ENCODE data around the gene ALG14. TPM values are rescaled to one million over a fixed set of nuclear protein-coding genes. Genes with fewer than 3 reads are reported as not detected.

Gene ALG14
- total and polyA plus RNA-seq, 2 donors from 2014 or later: 8.6 to 11.3 TPM

- peak overlapping the region in 1 of 2 donors; percentile 71 for H3K27ac ChIP-seq (ENCODE audit: low read depth in 2 of 2, low read length in 2 of 2)
- DNase-seq (no peak), FAIRE-seq (no peak)
- no peak overlapping the region for H3K4me3 ChIP-seq (ENCODE audit: low read length in 3 of 3)
- TF ChIP-seq CTCF (IDR thresholded peaks at IDR 0.05; ENCODE audit: borderline replicate concordance, extremely low read depth, insufficient read depth): no peak
- no peaks in the 10 kb centered on the region for H3K36me3 ChIP-seq (ENCODE audit: control insufficient read depth in 2 of 3, insufficient read depth in 3 of 3, low read length in 3 of 3)
- intact Hi-C loops (cut with DNase I): no loop called here
- H3K9me3 ChIP-seq (ENCODE audit: control insufficient read depth in 2 of 3, insufficient read depth in 1 of 3, low read length in 3 of 3): no peaks in the 10 kb centered on the region
- peaks cover 3 to 38% (median 17%) of the 10 kb centered on the region in 3 donors for H3K4me1 ChIP-seq (ENCODE audit: control insufficient read depth in 2 of 3, insufficient read depth in 2 of 3, low read depth in 1 of 3, low read length in 3 of 3)
- H3K27me3 ChIP-seq (ENCODE audit: control insufficient read depth, insufficient read depth, low read length): no peaks in the 10 kb centered on the region
- H3K9ac ChIP-seq (ENCODE audit: low read length in 3 of 3): no peak overlapping the region
Observed at GRCh38 chr1:94935476-94935875, 137.3 kb downstream of the ALG14 start.

DNA sequence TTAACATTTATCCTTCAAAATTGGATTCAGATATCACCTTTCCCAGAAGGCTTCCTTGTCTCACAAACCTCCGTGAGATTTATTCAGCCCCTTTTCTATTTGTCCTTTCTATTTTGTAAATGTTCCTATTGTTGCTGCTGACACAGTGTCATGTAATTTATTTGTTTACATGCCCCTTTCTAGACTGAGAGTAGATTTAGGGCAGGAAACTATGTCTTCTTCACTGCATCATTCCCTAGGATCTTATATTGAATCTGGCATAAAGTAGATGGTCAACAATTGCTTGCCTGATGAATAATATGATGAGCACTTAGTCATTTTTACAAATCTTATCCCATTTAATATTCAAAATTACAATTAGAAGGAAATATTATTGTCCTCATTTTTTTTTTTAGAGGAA is 137.7 kb downstream of the ALG14 start:
- intact Hi-C loops (cut with DNase I): no loop called here
- no peak for DNase-seq
- Histone ChIP-seq H3K27me3 (ENCODE audit: control insufficient read depth, insufficient read depth, low read length) (no peaks in the 10 kb centered on the region), H3K9ac (ENCODE audit: low read length in 3 of 3) (no peak overlapping the region), H3K36me3 (ENCODE audit: control insufficient read depth in 2 of 3, insufficient read depth in 3 of 3, low read length in 3 of 3) (no peaks in the 10 kb centered on the region), H3K27ac (ENCODE audit: low read depth in 2 of 2, low read length in 2 of 2) (peak overlapping the region in 1 of 2 donors; percentile 9), H3K9me3 (ENCODE audit: control insufficient read depth in 2 of 3, insufficient read depth in 1 of 3, low read length in 3 of 3) (no peaks in the 10 kb centered on the region), H3K4me3 (ENCODE audit: low read length in 3 of 3) (no peak overlapping the region), H3K4me1 (ENCODE audit: control insufficient read depth in 2 of 3, insufficient read depth in 2 of 3, low read depth in 1 of 3, low read length in 3 of 3) (peaks cover 3 to 38% (median 17%) of the 10 kb centered on the region in 3 donors)
- no peak for TF ChIP-seq CTCF (IDR thresholded peaks at IDR 0.05; ENCODE audit: borderline replicate concordance, extremely low read depth, insufficient read depth)
- FAIRE-seq: no peak

- H3K36me3 ChIP-seq (ENCODE audit: control insufficient read depth in 2 of 3, insufficient read depth in 3 of 3, low read length in 3 of 3): no peaks in the 10 kb centered on the region
- intact Hi-C loops (cut with DNase I): no loop called here
- H3K27ac ChIP-seq (ENCODE audit: low read depth in 2 of 2, low read length in 2 of 2): peak overlapping the region in 1 of 2 donors; percentile 9
- FAIRE-seq: no peak
- no peak overlapping the region for H3K4me3 ChIP-seq (ENCODE audit: low read length in 3 of 3)
- H3K9me3 ChIP-seq (ENCODE audit: control insufficient read depth in 2 of 3, insufficient read depth in 1 of 3, low read length in 3 of 3): no peaks in the 10 kb centered on the region
- H3K27me3 ChIP-seq (ENCODE audit: control insufficient read depth, insufficient read depth, low read length): no peaks in the 10 kb centered on the region
- H3K9ac ChIP-seq (ENCODE audit: low read length in 3 of 3): no peak overlapping the region
- no peak for TF ChIP-seq CTCF (IDR thresholded peaks at IDR 0.05; ENCODE audit: borderline replicate concordance, extremely low read depth, insufficient read depth)
- peaks cover 3 to 43% (median 17%) of the 10 kb centered on the region in 3 donors for H3K4me1 ChIP-seq (ENCODE audit: control insufficient read depth in 2 of 3, insufficient read depth in 2 of 3, low read depth in 1 of 3, low read length in 3 of 3)
- DNase-seq: no peak
Observed at GRCh38 chr1:94934551-94934950, 138.2 kb downstream of the ALG14 start.

- intact Hi-C loops (cut with DNase I): no loop called here
- Histone ChIP-seq H3K36me3 (ENCODE audit: control insufficient read depth in 2 of 3, insufficient read depth in 3 of 3, low read length in 3 of 3) (no peaks in the 10 kb centered on the region), H3K27me3 (ENCODE audit: control insufficient read depth, insufficient read depth, low read length) (no peaks in the 10 kb centered on the region), H3K9ac (ENCODE audit: low read length in 3 of 3) (no peak overlapping the region), H3K4me3 (ENCODE audit: low read length in 3 of 3) (no peak overlapping the region), H3K27ac (ENCODE audit: low read depth in 2 of 2, low read length in 2 of 2) (no peak overlapping the region), H3K4me1 (ENCODE audit: control insufficient read depth in 2 of 3, insufficient read depth in 2 of 3, low read depth in 1 of 3, low read length in 3 of 3) (peaks cover 2 to 33% (median 12%) of the 10 kb centered on the region in 3 donors), H3K9me3 (ENCODE audit: control insufficient read depth in 2 of 3, insufficient read depth in 1 of 3, low read length in 3 of 3) (no peaks in the 10 kb centered on the region)
- no peak for TF ChIP-seq CTCF (IDR thresholded peaks at IDR 0.05; ENCODE audit: borderline replicate concordance, extremely low read depth, insufficient read depth)
- FAIRE-seq (no peak), DNase-seq (no peak)
Observed at GRCh38 chr1:94931254-94931841, 141.4 kb downstream of the ALG14 start.

Measured in kidney (tissue), 14 donors.